IPS-NIHi11 (cell line): ENCODE data around the gene KDM8.
A peak's percentile ranks its signal among the peaks of the same experiment; 100 is the strongest.
"Not testable (repeated sequence)": the region's sequence is repeated elsewhere in the genome, so short reads cannot be mapped to it uniquely, and the experiment has no call there.

Experiments
- DNase-seq: peaks from one replicate; pipeline ENCODE4 v3.0.0; 2012; ENCODE audit warnings: mixed read lengths, low spot score

Gene KDM8

DNA sequence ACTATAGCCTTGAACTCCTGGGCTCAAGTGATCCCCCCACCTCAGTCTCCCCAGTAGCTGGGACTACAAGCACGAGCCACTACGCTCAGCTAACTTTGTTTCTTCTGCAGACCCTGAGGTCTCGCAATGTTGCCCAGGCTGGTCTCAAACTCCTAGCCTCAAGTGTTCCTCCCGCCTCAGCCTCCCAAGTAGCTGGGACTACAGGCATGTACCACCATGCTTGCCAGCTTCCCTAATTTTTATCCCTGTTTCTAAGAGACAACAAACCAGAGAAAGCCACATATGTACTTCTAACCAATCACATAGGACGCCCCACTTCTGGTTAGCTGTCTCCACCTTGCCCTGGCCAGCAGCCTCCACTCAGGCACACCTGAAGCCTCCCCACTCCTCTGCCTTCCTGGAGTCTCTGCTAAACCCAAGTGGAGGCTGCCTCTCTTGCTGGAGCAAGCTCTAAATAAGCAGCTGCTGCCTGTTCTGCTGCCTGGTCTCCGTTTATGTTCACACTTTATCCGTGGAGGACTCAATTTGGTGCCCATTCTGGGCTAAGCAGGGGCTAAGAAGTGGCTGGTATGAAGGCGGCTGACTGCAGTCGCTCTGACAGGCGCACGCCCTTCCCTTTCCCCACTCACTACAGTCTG is 40.5 kb downstream of the KDM8 start:
- no peak for DNase-seq

DNA sequence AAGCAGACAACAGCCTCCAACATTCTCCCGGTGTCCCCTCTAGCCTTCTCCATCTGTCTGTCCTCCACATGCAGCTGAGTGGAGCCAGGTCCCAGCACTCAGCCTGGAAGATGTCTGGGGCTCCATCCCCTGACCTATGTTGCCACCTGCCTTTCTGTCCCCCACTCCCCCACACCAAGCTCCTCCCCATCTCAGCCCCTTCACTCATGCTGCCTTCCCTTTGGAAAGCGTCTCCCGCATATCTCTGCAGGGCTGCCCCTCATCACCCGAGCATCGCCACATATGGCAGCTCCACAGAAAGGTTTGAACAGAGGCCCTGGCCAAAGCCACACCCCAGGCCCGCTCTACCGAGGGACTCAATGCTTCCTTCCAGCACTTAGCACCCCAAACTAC is 41.0 kb downstream of the KDM8 start:
- DNase-seq, result no peak

DNA sequence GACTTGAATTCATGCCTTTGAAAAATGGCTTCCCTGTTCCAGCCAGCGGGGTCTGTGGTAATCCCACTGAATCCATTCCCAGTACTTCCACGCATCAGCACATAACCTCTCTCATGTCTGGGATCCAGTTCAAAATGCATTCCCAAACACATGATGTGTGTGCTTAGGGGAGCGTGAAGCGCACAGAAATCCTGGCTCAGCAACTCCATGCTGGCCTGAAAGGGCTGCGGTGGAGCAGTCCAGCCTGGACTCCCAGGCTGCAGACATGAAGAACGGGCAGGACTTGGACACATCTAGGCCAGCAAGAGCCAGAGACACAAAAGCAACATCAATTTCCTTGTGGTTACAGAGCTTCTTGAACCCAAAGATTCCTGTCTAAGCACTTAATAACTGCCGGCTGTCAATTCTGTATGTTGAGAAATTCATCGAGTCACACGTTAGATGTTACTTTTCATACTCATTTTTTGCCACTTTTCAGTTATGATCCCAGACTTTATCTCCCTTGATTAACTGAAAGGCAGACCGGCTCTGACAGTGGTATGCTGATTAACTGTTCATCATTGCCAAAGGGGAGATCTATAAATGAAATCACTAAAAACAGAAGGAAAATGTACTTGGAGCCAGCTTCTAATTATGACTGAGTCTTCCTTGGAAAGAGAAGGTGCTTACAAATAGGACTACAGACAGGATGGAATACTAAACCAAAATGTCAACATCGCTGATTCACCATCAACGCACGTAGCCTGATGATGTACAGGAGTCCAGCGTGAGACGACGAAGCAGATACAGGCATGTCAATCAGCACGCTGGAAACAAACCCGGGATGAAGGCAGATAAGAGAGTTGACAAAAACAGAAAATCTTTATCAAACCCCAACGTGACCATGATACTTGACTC is 42.2 kb downstream of the KDM8 start:
- no peak for DNase-seq

DNA sequence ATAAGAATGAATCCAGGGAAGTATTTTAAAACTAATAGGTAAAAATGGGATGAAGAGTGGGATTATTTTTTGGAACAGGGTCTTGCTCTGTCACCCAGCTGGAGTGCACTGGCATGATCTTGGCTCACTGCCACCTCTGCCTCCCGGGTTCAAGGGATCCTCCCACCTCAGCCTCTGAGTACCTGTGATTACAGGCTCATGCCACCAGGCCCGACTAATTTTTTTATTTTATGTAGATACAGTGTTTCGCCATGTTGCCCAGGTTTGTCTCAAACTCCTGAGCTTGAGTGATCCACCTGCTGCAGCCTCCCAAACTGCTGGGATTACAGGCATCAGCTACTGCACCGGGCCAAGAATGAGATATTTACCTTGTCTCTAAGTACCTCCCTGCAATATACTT is 43.1 kb downstream of the KDM8 start:
- DNase-seq, result no peak

GRCh38 chr16:27247076-27247475 is 43.8 kb downstream of the KDM8 start:
- not testable (repeated sequence) for DNase-seq

- DNase-seq, result no peak
Observed at GRCh38 chr16:27248036-27248435, 44.7 kb downstream of the KDM8 start.

GRCh38 chr16:27248886-27249285 is 45.6 kb downstream of the KDM8 start:
- DNase-seq, result not testable (repeated sequence)

GRCh38 chr16:27251541-27252205 is 48.3 kb downstream of the KDM8 start:
- no peak for DNase-seq

DNA sequence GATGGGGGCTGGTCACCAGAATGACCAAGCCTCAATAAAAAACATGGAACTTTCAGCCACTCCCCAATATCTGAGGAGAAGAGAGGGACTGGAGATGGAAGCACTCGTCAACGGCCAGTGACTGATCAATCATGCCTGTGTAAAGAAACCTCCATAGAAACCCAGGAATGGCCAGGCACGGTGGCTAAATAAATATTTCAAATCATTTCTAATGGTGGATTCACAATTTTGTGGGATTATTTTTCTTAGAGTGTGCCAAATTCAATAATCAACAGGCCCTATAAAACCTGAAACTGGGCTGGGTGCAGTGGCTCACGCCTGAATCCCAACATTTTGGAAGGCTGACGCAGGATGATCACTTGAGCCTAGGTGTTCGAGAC is 48.9 kb downstream of the KDM8 start:
- DNase-seq, result no peak

GRCh38 chr16:27253526-27253930 is 50.2 kb downstream of the KDM8 start:
- DNase-seq, result no peak

GRCh38 chr16:27254262-27254811 is 51.0 kb downstream of the KDM8 start:
- DNase-seq, result no peak

DNA sequence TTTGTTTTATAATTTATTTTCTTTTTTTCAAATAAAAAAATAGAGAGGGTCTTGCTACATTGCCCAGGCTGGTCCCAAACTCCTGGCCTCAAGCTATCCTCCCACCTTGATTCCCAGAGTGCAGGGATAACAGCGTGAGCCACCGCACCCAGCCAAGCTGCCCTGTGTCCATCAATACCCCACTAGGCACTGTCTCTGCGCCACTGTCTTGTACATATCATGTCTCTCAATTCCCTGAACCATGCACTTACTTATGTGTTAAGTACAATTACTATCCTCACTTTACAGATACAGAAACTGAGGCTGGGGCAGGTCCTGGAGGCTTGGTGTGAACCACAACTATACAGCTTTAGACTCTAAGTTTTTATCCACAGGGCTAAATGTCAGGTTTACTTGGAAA is 53.5 kb downstream of the KDM8 start:
- DNase-seq, result no peak

DNA sequence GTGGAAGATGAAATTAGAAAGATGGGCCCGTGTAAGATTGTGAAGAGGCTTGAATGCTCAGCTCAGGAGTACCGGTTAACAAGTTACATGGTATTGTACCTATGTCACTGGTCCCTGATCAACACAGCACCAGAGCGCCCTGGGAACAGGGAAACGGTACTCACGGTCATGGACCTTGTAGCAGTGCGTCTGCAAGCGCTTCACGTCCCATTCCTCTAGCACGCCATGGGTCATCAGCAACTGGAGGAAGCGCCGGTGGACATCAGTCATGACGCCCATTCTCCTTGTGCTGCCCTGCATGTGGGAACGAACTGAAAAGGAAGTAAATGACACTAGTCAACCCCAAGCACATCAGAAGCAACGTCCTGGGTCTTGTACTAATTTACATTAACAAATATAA is 53.9 kb downstream of the KDM8 start:
- DNase-seq, result no peak

DNA sequence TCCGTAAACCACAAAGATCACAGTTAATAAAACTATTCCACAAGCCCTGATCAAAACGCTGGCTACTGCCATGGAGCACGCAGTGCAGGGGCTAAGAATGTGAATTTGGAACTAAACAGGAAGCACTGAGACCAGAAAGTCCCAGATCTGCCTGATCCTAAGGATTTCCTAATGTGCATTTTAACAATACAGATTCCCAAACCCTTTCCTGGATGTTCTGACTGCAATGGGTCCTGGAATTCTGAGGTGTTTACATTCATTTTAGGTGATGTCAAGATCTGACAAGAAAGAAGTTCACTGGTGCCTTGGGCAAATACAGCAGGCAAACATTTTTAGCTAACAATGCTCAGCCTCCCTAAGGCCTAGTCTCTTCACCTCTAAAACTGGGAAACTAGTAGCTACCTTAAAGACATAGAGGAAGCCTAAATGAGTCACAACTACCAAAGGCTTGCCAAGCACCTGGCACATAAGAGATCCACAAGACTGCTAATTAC is 55.0 kb downstream of the KDM8 start:
- no peak for DNase-seq

DNA sequence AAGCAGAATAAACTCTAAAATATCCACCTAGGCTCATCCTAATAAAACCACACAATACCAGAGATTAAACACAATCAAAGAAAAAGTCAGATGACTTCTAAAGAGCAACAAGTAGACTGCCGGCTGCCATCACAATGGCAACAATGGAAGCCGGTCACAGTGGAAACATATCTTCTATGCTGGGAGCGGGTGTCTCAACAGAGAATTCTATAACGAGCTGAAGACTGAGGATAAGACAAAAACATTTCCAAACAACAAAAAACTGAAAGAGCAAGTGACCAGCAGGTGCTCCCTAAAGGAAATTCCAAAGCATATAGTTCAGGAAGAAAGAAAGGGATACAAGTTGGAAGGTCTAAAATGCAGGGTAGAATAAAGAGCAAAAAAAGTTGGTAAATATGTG is 56.4 kb downstream of the KDM8 start:
- no peak for DNase-seq

DNA sequence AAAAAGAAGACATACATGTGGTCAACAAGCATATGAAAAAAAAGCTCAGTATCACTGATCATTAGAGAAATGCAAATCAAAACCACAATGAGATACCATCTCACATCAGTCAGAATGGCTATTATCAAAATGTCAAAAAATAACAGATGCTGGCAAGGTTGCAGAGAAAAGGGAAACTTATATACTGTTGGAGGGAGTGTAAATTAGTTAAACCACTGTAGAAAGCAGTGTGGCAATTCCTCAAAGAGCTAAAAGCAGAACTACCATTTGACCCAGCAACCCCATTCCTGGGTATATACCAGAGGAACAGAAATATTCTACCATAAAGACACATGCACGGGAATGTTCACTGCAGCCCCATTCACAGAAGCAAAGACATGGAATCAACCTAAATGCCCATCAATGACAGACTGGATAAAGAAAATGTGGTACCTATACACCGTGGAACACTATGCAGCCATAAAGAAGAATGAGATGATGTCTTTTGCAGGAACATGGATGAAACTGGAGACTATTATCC is 59.6 kb downstream of the KDM8 start:
- not testable (repeated sequence) for DNase-seq

GRCh38 chr16:27264151-27264550 is 60.8 kb downstream of the KDM8 start:
- DNase-seq, result no peak

DNA sequence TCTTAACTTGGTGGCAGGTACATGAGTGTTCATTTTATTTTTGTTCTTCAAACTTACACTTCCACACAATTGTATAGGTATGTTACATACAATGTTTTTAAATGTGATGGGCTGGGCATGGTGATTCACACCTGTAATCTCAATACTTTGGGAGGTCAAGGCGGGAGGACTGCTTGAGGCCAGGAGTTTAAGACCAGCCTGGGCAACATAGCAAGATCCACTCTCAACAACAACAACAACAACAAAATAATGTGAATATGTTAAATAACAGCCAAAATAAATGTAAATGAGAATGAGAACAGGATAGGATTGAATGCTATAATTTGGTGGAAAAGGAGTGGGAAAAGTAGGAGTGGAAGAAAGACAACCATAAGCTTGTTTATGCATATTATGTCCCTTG is 62.7 kb downstream of the KDM8 start:
- DNase-seq, result no peak

DNA sequence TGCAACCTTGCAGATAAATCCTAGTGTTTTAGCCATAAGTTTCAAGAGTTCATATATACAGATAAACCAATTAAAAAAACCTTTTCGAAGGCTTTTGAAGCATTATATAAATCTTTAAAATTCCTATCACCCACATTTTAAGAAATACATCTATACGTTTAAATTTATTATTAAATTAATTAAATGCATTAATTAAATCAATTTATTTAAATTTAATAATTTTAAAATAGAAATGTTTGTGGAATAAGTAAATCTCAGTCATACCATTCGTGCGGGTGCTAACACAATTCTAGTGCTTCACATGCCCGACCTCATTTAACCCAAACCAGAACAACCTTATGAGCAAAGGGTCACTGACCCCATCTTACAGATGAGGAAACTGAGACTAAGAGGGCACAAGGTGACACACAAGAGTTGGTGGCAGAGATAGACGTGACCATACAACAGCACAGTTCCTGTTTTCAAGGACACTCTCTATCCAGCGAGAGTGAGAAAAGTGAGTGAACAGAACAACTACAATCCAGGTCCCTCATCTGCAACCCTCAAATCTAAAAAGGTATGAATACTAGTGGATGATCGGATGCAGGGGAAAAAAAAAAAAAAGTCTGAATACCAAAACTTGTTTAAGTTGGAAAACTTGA is 63.8 kb downstream of the KDM8 start:
- no peak for DNase-seq

DNA sequence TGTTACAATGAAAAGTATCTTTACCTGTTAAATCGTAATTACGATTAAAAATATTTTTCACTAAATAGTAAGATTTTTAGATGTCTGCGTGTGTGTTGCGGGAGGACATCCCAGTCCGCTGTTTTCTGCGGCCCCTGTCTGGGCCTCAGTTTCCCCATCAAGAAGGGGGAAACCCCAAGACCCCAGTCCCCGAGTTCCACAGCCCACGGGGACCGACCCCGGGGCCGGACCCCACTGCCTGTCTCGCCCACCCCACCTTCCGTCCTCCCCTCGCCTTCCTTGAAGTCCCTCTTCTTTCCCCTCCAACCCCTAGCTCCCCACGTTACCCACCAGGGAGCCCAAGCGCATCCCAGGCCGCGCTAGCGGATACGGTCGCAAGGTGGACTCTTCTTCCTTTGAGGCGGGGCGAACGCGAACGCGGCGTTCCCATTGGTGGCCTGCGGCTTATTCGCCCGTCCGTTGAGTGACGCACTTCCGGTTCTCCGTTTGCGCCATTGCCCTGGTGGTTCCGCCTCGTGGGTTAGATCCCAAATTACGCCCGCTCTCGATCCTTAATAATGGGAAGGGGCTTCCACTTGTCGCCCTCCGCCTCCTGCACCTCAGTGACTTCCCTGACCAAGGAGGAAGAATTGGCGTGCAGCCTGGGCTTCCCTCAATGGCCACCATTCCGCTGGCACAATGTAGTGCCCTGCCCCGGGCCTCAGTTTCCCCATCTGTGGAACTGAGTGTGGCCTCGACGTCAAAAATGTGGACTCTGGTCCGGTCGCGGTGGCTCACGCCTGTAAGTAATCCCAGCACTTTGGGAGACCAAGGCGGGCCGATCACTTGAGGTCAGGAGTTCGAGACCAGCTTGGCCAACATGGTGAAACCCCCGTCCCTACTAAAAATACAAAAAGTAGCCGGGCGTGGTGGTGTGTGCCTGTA is 65.3 kb downstream of the KDM8 start, which contains the start of gene NSMCE1:
Gene NSMCE1, minus strand, starts transcription at position 397 of the 924 bp plus-strand sequence. CDS start 11,202 bp downstream, outside the sequence.
- peak; percentile 98 for DNase-seq
